GM21515 (cell line): ENCODE results near the gene SHF.
A peak's percentile ranks its signal among the peaks of the same experiment; 100 is the strongest.
"Not testable (repeated sequence)": the region's sequence is repeated elsewhere in the genome, so short reads cannot be mapped to it uniquely, and the experiment has no call there.

Experiments used
- ATAC-seq: cut with Tn5 transposase; IDR thresholded peaks from one replicate; pipeline ENCODE4 v1.9.1; 2021; ENCODE audit not compliant: unreplicated experiment

The SHF gene, protein sequence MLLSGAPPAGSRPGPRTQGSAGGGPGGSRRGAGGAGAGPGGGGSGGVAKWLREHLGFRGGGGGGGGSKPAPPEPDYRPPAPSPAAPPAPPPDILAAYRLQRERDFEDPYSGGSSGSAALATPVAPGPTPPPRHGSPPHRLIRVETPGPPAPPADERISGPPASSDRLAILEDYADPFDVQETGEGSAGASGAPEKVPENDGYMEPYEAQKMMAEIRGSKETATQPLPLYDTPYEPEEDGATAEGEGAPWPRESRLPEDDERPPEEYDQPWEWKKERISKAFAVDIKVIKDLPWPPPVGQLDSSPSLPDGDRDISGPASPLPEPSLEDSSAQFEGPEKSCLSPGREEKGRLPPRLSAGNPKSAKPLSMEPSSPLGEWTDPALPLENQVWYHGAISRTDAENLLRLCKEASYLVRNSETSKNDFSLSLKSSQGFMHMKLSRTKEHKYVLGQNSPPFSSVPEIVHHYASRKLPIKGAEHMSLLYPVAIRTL

DNA sequence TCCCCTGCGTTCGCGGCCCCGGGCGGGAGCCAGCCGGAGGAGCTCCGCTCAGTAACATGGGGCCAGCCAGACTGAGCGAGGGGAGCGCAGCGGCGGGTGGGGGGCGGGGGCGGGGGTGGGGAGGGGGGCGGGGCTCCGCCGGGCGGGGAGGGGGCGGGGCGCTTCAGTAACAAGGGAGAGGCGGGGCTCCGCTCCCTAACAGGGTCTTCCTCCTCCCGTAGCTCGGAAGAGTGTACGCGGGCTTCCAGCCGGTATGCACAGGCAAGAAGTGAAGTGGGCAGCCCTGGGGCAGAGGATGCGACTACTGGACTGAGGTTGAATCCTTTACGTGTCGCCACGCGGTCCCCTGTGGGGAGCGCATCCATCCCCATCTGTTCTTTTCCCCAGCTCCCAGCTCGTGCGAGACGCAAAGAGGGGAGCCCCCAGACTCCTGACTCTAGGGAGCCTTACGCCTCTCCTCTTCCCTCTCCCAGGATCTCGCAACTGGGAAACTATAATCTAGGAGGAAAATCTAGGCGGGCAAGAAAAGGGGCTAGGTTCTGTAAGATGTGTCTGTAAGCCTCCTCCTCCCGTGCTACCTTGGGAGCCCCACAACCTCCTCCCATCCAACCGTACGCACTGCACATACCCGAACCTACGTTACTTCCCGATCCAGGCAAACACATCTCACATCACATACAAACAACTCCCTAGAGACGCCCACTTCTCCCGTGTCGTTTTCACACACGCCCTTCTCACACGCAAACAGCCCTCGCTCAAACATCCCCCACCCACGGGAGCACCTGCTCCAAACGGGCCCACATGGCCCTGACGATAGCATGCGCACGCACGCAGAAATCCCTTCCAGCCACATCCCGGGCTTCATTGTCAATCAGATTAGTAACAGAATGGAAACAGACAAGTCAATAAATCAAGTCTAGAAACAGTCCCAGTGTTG is at the start of gene SHF:
Gene SHF, minus strand, starts transcription at position 73 of the 937 bp plus-strand sequence. Its CDS starts 15 bp downstream, at position 58.
- no peak for ATAC-seq

DNA sequence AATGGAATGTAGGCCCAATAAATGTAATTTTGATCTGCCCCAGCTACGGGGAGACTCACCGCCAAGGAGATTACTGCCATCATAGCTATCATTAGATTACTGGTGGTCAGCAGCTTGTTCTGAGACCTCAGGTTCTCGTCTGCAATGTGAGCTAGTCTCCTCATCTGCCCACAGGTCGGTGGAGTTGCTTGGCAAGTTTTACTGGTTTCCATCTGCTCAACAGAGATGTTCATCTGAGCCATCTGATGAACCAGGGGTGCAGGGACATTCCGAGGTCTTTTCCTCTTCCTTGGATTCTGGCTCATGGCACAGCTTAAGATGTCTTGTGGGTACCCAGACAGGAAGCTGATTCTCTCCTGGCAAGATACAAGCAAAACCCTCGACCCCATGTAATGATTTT is 49.0 kb upstream of the SHF start:
- ATAC-seq, result not testable (repeated sequence)

DNA sequence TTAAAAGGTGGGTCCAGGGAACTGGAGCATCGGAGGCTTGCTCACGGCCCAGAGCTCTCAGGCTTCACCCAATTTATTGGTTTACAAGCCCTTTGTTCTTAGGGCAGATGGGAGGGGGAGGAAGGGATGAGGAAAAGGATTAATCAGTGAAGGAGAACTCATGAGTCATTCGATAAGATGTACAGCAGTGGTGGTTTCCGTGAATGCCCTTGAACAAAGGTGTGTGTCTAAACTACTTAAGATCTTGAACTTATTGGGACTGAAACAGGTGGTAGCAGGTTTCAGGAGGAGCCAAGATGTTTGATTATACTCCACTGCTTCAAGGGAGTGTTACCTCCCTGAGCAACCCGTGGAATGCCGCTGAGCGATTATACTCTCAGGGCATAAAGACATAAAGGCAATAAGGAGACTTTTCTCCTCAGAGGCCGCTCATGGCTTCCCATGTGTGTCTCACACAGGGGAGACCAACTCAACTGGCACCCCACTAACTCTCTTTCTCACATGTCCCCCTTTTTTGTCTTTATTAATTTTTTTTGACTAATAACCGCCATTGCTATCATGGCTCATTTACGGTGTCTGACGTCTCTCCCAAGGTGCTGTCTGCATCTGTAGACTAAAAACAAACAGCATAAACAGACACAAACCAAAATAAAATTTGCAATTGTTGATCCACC is 46.9 kb upstream of the SHF start:
- no peak for ATAC-seq

DNA sequence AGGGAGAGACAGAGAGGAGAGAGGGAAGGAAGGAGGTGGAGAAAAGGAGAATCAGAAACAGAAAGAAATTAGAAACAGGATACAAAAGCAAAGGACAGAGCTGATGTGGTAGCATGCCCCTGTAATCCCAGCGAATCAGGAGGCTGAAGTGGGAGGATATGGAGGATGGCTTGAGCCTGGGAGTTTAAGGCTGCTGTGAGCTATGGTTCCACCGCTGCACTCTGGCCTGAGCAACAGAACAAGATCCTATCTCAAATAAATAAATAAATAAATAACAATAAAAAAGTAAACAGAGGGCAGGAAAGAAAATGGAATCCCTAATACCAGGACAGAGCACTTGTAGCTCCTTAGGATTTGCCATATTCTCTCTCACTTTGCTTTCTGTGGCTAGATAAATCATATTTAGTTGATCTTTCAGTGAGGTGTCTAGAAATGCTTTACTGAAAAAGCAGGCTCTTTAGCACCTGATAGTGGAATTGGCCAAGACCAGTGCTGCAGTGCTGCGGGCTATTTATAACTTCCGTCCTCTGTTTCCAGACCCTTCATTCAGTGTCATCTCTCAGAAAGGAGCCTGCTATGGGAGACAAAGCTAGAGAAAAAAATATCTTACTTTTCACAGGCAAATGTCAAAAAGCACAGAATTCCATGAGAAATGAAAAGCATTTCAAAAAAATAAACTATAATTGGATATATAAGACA is 44.2 kb upstream of the SHF start:
- ATAC-seq, result no peak

DNA sequence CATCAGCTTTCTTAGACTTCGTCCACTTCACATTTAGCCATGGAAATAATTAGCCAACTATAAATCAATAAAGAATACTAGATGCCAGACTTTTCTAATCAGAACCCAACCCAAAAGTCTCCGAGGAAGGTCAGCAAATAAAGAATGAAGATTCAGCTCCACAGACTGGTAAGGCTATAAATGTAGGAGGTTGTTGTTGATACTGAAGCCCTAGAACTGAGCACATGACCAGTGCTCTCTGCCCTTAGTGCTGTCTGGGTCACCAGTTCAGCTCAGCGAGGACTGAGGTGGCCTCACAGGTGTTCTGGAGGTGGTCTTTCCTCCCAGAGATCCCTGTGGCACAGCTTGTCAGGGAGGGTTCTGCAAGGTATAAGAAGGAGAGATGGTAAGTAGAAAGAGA is 43.4 kb upstream of the SHF start:
- no peak for ATAC-seq

DNA sequence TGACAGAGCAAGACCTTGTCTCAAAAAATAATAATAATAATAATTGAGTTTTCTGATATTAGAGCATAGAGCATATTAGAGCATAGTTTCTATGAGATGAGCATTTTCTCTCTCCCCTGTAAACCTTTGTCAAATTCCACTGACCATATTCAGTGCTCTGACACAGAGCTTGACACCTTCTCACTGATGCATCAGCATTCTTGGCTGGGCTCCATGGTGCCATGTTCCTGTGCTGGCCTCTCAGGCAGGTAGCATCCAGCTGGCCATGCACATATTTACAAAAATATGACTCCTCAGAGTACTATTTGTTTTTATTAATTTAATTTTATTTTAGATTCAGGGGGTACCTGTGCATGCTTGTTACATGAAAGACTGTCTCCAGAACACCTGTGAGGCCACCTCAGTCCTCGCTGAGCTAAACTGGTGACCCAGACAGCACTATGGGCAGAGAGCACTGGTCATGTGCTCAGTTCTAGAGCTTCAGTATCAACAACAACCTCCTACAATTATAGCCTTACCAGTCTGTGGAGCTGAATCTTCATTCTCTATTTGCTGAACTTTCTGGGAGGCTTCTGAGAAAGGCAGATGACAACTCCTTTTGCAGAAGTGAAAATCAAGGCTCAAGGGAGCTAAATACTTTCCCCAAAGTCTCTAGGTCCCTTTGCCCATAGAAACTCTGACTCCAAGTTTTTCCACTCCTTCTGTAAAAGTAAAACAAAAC is 42.6 kb upstream of the SHF start:
- ATAC-seq, result no peak

DNA sequence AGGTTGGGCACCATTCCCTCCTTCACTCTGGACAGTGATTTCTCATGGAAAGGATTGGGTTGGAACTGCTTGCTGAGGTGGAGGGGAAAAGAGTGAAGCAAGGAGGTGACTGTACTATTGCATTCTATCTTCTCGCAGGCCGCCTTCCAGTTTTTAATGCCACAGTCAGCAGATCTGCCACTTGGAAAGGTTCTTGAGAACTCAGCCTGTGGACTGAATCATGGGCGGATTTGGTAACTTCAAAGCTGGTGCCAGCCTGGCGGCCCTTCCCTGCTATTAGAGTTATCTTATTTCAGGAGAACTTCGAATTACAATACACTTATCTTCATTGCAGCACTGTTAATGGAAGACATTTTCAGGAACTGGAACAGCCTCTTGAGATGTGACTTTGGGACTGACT is 41.2 kb upstream of the SHF start:
- ATAC-seq, result no peak

DNA sequence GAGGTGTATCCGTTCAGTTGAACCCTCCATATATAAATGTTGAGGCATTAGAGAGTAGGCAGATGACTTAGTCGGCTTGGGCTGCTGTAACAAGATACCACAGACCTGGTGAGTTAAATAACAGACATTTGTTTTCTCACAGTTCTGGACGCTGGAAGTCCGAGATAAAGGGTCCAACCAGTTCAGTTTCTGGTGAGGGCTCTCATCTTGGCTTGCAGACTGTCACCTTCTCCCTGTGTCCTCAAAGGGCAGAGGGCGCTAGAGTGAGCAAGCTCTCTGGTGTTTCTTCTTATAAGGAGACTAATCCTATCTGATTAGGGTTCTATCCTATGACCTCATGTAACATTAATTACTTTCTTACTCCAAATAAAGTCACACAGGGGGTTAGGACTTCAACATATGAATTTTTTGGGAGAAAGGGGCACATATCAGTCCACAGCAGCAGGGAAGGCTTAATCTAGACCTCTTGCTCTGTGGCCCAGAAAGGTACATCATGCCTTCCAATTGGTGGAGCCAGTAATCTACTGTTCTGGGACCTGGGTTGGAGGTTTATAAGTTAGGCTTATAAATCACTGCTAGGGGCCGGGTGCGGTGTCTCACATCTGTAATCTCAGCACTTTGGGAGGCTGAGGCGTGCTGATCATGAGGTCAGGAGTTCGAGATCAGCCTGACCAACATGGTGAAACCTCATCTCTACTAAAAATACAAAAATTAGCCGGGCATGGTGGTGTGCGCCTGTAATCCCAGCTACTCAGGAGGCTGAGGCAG is 37.9 kb upstream of the SHF start:
- no peak for ATAC-seq

DNA sequence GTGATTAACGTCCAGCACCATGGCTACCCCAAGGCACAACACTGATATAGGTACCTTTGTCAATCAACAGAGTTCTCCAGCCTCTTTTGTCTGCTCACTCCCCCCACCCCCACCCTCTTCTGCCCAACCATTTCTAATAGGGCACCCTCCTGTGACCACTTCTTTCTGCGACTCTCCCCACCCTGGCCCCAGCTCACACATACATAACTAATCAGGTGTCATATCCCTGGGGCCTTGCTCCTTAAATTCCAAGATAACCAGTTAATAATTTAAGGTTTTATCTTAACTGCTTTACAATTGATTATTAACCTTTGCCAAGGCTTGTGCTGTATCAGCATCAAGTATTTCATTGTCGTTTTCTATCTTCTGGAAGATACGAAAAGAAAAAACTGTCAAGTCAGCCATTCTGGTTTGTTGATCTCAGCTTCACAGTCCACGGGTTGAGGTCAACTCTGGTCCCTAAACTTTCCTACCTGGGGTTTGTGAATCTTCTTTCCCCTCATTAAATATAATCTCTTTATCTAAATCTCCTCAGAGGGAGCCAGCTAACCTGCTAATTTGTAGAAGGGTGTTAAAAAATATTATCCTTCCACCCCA is 37.0 kb upstream of the SHF start:
- no peak for ATAC-seq

DNA sequence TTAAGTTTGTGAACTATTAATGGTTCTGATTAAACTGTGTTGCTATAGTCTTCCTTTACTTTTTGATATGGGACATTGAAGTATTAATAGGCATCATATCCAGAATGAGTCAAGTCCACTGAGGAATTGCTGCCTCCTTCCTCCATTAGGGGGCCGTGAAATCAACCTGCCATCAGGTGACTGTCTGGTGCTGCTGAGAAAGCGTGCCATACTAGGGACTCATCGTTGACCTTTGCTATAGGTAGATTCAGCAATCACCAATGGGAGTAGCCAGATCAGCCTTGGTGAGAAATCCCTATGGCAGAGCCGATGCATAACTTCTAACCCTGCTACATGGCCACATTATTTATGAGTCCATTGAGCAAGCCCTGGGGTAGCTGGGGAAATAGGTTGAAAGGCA is 34.2 kb upstream of the SHF start:
- ATAC-seq, result no peak

DNA sequence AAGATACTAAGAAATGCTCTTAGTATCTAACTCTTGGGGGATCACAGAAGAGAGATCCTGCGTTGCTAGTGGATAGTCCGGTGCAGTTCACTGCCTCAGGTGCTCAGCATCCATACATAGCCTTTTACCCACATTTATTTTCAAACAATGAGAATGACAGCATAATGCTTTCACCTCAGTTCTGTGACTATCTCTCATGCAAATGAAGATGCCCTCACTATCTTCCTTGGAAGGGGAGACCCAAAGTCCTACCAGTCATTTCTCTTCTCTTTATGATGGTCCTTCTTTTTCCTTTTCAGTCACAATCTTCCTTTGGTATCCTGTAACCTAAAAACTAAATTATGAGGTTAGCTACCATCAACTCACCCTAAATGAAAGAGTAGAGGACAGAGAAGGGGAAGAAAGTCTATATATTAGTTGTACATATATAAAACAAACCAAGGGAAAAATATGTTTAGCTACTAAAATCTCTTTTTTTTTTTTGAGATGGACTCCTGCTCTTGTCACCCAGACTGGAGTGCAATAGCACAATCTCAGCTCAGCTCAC is 33.4 kb upstream of the SHF start:
- ATAC-seq, result no peak

DNA sequence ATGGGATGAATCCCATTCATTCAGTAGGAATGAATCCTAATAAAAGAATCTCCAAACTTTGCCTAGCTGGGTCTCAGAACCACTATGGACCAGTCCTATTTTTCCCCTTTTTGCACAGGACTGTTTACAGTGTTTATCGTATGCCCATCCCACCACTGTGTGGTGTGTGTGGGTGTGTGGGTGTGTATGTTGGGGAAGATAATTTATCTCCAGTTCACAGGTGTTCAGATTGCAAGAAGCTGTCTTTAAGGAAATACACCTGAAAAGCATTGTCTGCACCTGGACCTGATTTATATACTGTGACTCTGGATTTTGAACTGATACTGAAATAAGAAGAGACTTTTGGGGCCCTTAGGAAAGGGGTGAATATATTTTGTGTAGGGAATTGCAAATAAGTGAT is 24.7 kb upstream of the SHF start:
- no peak for ATAC-seq

DNA sequence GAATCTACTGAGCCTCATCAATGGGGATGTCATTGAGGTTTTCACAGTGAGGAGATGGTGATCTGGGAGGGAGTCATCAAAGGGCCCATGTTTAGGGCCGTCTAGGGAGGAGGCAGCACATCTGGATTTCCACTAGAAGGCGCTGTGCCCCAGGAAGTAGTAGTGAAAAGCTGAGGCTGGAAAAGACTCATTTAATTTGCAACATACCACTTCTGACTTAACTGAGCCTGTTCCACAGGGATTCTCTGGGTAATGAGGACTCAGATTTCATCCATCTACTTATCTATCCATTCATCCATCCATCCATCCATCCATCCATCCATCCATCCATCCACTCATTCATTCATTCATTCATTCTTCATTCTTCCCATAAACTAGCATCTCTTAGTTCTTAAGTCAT is 17.4 kb upstream of the SHF start:
- no peak for ATAC-seq

DNA sequence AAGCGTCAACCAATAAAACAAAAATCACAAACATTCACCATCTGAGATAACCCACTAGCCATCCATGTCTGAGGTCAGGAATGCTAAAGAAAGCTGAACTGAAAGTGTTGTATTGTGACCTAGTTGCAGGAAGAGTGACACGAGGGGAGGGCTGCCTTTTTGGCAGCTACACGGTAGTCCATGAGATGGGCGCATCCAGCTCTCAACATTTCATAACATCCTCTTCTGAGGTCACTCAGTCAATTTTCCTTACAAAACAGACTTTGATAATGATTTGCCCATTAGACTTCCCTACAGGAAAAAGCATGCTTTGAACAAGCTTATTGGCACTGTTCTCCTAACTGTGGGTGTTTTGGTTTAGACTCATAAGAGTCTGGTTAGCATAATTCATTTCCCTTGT is 15.4 kb upstream of the SHF start:
- ATAC-seq, result no peak

DNA sequence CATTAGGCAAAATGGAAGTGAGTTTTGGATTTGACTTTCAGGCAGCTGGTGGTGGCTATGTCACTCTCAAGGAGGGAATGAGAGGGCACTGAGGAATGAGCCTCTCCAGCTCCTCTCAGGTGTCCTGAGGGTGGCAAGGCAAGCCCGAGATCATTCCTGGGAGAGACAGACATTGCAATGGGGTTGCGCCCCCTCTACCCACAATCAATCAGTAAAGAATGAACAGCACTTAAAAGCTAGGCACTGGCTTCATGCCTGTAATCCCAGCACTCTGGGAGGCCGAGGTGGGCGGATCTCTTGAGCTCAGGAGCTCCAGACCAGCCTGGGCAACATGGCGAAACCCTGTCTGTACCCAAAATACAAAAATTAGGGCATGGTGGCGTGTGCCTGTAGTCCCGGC is 14.1 kb upstream of the SHF start:
- no peak for ATAC-seq

DNA sequence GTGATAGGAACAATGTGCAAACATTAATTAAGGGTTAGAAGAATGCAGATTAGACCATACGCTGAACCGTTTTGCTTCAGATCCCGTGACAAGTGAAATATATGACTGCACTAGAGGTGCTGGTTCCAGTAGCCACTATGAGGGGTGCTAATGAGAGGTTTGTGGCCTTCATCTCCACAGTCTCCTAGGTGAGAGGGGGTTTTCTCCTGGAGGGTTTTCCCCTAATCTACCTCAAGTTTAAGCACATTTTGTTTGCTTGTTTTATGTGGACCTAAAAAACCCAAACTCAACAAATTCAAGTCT is 13.7 kb upstream of the SHF start:
- no peak for ATAC-seq

DNA sequence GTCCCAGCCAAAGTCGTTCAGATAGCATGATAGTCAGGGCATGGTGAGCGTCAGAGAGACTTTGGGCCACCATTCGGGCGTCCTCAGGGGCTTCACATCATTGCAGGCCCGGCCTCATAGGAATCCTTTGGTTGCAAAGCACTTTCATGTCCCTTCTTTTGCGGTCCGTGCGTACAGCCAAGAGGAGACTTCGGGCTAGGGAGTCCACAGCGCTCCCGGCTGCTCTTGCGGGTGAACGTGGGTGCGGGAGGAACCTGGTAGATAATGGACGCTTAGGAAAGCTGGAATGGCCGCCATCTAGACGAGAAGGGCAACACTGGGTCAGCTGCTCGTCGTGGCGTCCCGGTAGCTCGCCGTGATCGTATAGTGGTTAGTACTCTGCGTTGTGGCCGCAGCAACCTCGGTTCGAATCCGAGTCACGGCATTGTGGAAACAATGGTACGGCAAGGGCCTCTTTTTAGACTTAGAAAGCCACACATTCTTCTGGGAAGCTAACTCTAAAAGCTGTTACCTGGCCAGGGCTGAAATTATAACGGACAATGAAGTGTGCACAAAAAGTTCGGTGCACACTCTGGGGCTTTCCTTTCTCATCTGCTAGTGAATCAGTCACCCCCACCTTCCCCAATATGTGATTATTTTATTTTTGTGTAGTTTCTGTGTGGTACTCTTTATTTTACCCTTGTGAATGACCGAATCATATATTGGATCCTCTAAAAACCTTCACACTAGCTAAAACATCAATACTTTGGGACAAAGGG is 13.2 kb upstream of the SHF start:
- peak; percentile 15 for ATAC-seq
